SK-N-SH (cell line): ENCODE measurements around the gene KLHL18. TPM values are rescaled to one million over a fixed set of nuclear protein-coding genes. Genes with fewer than 3 reads are reported as not detected.

Source experiments
- CTCF ChIA-PET: fragments of 300-600, 350-600 bp; formaldehyde crosslinking; extraction: SDS; loops from one replicate; lab custom pipeline; 2021; lab: Yijun Ruan, JAX
- POLR2A ChIA-PET: fragments of 350-600 bp; sonication (Branson Sonifier 250); formaldehyde crosslinking; extraction: SDS; loops from one replicate; lab custom pipeline; 2020; ENCODE audit warnings: antibody characterized with exemption, inconsistent platforms; lab: Yijun Ruan, JAX
- DNase-seq: peaks from one replicate; pipeline ENCODE4 v3.0.0; 2012
- H2AFZ ChIP-seq: fragments of 200-600 bp; sonication (generic); 2 replicates; pipeline ENCODE4 v1.8.1; 2016; ENCODE audit warnings: antibody characterized with exemption, mild to moderate bottlenecking, low read depth
- H3F3A ChIP-seq: fragments of 200-600 bp; sonication (generic); replicated peaks from 2 replicates; pipeline ENCODE3; 2016; ENCODE audit warnings: antibody characterized with exemption, mild to moderate bottlenecking; ENCODE audit not compliant: insufficient read depth
- H3K27ac ChIP-seq, 2 experiments: fragments of 200-500 bp in 1 of 2; fragments of 200-600 bp in 1 of 2; sonication (Bioruptor generic) in 1 of 2; sonication (generic), shearing (Covaris generic) in 1 of 2; 2 replicates each; pipeline versions ENCODE4 v1.5.1 to v1.6.1; 2014 to 2016; ENCODE audit warnings: low read depth in 2 of 2, inconsistent platforms in 1 of 2, low read length in 1 of 2, mild to moderate bottlenecking in 1 of 2, mixed read lengths in 1 of 2
- H3K27me3 ChIP-seq: fragments of 200-600 bp; sonication (generic), shearing (Covaris generic); 2 replicates; pipeline ENCODE4 v1.6.1; 2016; ENCODE audit warnings: mixed run types; ENCODE audit not compliant: insufficient read depth
- H3K36me3 ChIP-seq, 2 experiments: fragments of 200-500 bp in 1 of 2; fragments of 200-600 bp in 1 of 2; sonication (Bioruptor generic) in 1 of 2; sonication (generic) in 1 of 2; replicated peaks in 1 of 2; 2 replicates each; pipeline versions ENCODE3 to v1.5.1; 2014 to 2016; ENCODE audit warnings: low read length in 1 of 2, mild to moderate bottlenecking in 1 of 2; ENCODE audit not compliant: insufficient read depth in 2 of 2, control insufficient read depth in 1 of 2
- H3K4me1 ChIP-seq, 2 experiments: fragments of 200-500 bp in 1 of 2; fragments of 200-600 bp in 1 of 2; sonication (Bioruptor generic) in 1 of 2; sonication (generic), shearing (Covaris generic) in 1 of 2; 2 replicates each; pipeline versions ENCODE4 v1.5.1 to v1.6.1; 2014 to 2016; ENCODE audit warnings: low read depth in 1 of 2, low read length in 1 of 2, mixed run types in 1 of 2; ENCODE audit not compliant: insufficient read depth in 2 of 2, control insufficient read depth in 1 of 2
- H3K4me2 ChIP-seq: fragments of 200-600 bp; sonication (generic), shearing (Covaris generic); 2 replicates; pipeline ENCODE4 v1.6.1; 2017; ENCODE audit warnings: mixed run types
- H3K4me3 ChIP-seq, 2 experiments: fragments of 200-500 bp in 1 of 2; fragments of 200-600 bp in 1 of 2; sonication (Bioruptor generic) in 1 of 2; sonication (generic), shearing (Covaris generic) in 1 of 2; 2 replicates each; pipeline versions ENCODE4 v1.5.1 to v1.8.1; 2014 to 2016; ENCODE audit warnings: low read depth in 2 of 2, inconsistent platforms in 1 of 2, low read length in 1 of 2, mild to moderate bottlenecking in 1 of 2, mixed read lengths in 1 of 2, moderate library complexity in 1 of 2
- H3K79me2 ChIP-seq: fragments of 200-600 bp; sonication (generic); 2 replicates; pipeline ENCODE4 v1.8.1; 2017; ENCODE audit warnings: mild to moderate bottlenecking; ENCODE audit not compliant: insufficient read depth
- H3K9ac ChIP-seq: fragments of 200-600 bp; sonication (generic); 2 replicates; pipeline ENCODE4 v1.6.1; 2017; ENCODE audit warnings: mixed run types
- H3K9me2 ChIP-seq: fragments of 200-600 bp; sonication (generic); 2 replicates; pipeline ENCODE4 v1.6.1; 2017; ENCODE audit warnings: mixed run types
- H3K9me3 ChIP-seq: fragments of 200-600 bp; sonication (generic); 2 replicates; pipeline ENCODE4 v1.6.1; 2017; ENCODE audit warnings: mixed run types, mild to moderate bottlenecking, moderate library complexity
- H4K20me1 ChIP-seq: fragments of 200-600 bp; sonication (generic); 2 replicates; pipeline ENCODE4 v1.6.1; 2017; ENCODE audit warnings: mild to moderate bottlenecking, mixed run types; ENCODE audit not compliant: insufficient read depth
- EP300 ChIP-seq, 2 experiments: IDR thresholded peaks; 2 replicates each; pipeline versions ENCODE4 v1.4.0 to v1.6.1; 2012; ENCODE audit warnings: borderline replicate concordance in 1 of 2, low read depth in 1 of 2, low read length in 1 of 2
- EZH2phosphoT487 ChIP-seq: fragments of 200-600 bp; sonication (generic); IDR thresholded peaks from 2 replicates; pipeline ENCODE4 v1.6.1; 2017; ENCODE audit warnings: low read depth, mixed run types, mild to moderate bottlenecking, antibody characterized with exemption, moderate library complexity, borderline replicate concordance
- FOSL2 ChIP-seq: IDR thresholded peaks from 2 replicates; pipeline ENCODE4 v1.4.0; 2012; ENCODE audit warnings: low read depth, mild to moderate bottlenecking, moderate library complexity, borderline replicate concordance
- FOXJ3 ChIP-seq: sonication (generic); formaldehyde crosslinking; IDR thresholded peaks from 2 replicates; pipeline ENCODE4 v1.5.1; 2020; ENCODE audit warnings: mild to moderate bottlenecking, missing genetic modification reagents
- FOXM1 ChIP-seq: IDR thresholded peaks from 2 replicates; pipeline ENCODE4 v1.4.0; 2012; ENCODE audit warnings: low read depth, mild to moderate bottlenecking
- GATA2 ChIP-seq: sonication (generic); formaldehyde crosslinking; IDR thresholded peaks from 2 replicates; pipeline ENCODE4 v1.5.0; 2020; ENCODE audit warnings: mild to moderate bottlenecking, missing genetic modification reagents
- JUND ChIP-seq: IDR thresholded peaks from 2 replicates; pipeline ENCODE4 v1.4.0; 2012
- MXI1 ChIP-seq: IDR thresholded peaks from 2 replicates; pipeline ENCODE4 v1.6.1; 2012; ENCODE audit warnings: mild to moderate bottlenecking, low read depth, low read length, improper control_type of control experiment
- NFIC ChIP-seq: IDR thresholded peaks from 2 replicates; pipeline ENCODE4 v1.4.0; 2012; ENCODE audit warnings: borderline replicate concordance
- NRF1 ChIP-seq: IDR thresholded peaks from 2 replicates; pipeline ENCODE4 v1.6.1; 2012; ENCODE audit warnings: low read depth, mild to moderate bottlenecking, low read length
- POLR2AphosphoS5 ChIP-seq: IDR thresholded peaks from 2 replicates; pipeline ENCODE4 v1.6.1; 2012; ENCODE audit warnings: low read depth, low read length
- RAD21 ChIP-seq: IDR thresholded peaks from 2 replicates; pipeline ENCODE4 v1.6.1; 2012; ENCODE audit warnings: mild to moderate bottlenecking, low read length
- RCOR1 ChIP-seq: fragments of 150-350 bp; IDR thresholded peaks from 2 replicates; pipeline ENCODE4 v1.6.1; 2017; ENCODE audit warnings: antibody characterized with exemption, low read length
- RFX5 ChIP-seq: IDR thresholded peaks from 2 replicates; pipeline ENCODE4 v1.6.1; 2012; ENCODE audit warnings: mild to moderate bottlenecking, improper control_type of control experiment, low read length
- SIN3A ChIP-seq: IDR thresholded peaks from 2 replicates; pipeline ENCODE4 v1.6.1; 2012; ENCODE audit warnings: low read depth, mild to moderate bottlenecking, low read length, moderate library complexity, borderline replicate concordance
- TAF1 ChIP-seq: IDR thresholded peaks from 2 replicates; pipeline ENCODE4 v1.6.1; 2012; ENCODE audit warnings: low read depth, mild to moderate bottlenecking, low read length, moderate library complexity, borderline replicate concordance
- TCF12 ChIP-seq: IDR thresholded peaks from 2 replicates; pipeline ENCODE4 v1.4.0; 2012
- WGBS: methylation state at CpG from one replicate; pipeline ENCODE4 v1.1.6; 2017; ENCODE audit warnings: low lambda C conversion rate; 5-methylcytosine and 5-hydroxymethylcytosine counted together
- polyA plus RNA-seq, 3 experiments: library from polyadenylated mRNA; depleted of rRNA; stranded (reverse); fragments of >200 nt; gene quantifications; 2 replicates each; pipeline ENCODE4 v1.2.3, GENCODE V29; 2012
- TF ChIP-seq, protein P1 (sequence below): fragments of 150-350 bp; IDR thresholded peaks from 2 replicates; pipeline ENCODE4 v1.6.1; 2016; ENCODE audit warnings: mild to moderate bottlenecking, low read depth, low read length
- TF ChIP-seq, protein P2 (sequence below): IDR thresholded peaks from 2 replicates; pipeline ENCODE4 v1.4.0; 2012; ENCODE audit warnings: low read depth, borderline replicate concordance
- TF ChIP-seq, protein P3 (sequence below): IDR thresholded peaks from 2 replicates; pipeline ENCODE4 v1.4.0; 2012; ENCODE audit warnings: low read depth, borderline replicate concordance
- TF ChIP-seq, protein P4 (sequence below): IDR thresholded peaks from 2 replicates; pipeline ENCODE4 v1.4.0; 2012; ENCODE audit warnings: low read depth
- TF ChIP-seq, protein P5 (sequence below): IDR thresholded peaks from 2 replicates; pipeline ENCODE4; 2012
- TF ChIP-seq, protein P6 (sequence below): IDR thresholded peaks from 2 replicates; pipeline ENCODE4 v1.6.1; 2012; ENCODE audit warnings: mild to moderate bottlenecking, low read depth, low read length, moderate library complexity

KLHL18 gene
- 47.0 and 55.2 TPM in 2 replicates for polyA plus RNA-seq (2012; rRNA removed)
- polyA plus RNA-seq (2012; cell fraction: cytosol; rRNA removed) = 40.2 and 48.3 TPM in 2 replicates
- 24.7 and 31.3 TPM in 2 replicates for polyA plus RNA-seq (2012; cell fraction: nucleus; rRNA removed)

DNA sequence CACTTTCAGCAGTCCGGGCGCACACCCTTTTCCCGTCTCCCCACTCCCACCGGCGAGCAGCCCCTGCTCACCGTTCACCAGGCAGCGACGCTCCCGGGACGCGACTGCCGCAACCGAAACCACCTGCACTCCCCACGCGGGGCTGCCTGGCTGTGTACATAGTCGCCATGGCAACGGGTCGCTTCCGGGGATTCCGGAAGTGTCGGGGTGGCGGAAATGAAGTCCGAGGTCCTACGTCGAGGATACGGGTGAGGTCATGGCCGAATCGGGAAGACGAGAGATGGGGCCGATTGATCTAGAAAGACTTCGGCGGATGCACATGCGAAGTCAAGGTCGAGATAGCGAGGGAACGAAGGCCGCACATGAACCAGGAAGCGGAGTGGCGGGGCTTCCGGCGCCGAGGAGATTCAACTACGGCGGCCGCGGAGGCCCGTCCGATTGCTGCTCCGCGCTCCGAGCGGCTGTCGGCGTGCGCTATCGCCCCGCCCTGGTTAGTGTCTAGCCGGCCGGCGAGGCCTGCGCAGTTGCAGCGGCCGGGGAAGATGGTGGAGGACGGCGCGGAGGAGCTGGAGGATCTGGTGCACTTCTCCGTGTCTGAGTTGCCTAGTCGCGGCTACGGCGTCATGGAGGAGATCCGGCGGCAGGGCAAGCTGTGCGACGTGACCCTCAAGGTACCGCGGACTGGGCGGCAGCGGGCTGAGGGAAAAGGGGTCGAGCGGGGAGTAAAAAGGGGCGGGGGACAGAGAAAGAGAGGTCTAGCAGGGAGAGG lies at the start of gene KLHL18, which contains the start of gene KIF9:
Gene KLHL18 (plus strand): TSS at position 521 of the 769 bp plus-strand sequence. CDS start 22 bp downstream, at position 543.
Gene KIF9 (minus strand): TSS at position 376 of the 769 bp plus-strand sequence. CDS start 5,425 bp downstream, outside the sequence.
- Histone ChIP-seq H2AFZ (peak within 1 kb of the TSS; percentile 69), H3K27me3 (no peaks in the 10 kb centered on the region), H4K20me1 (no peaks in the 10 kb centered on the region; the same call in 1 of the 2 replicates), H3F3A (peaks cover 10% of the 10 kb centered on the region), H3K4me2 (peak within 1 kb of the TSS; percentile 90), H3K9me3 (no peaks in the 10 kb centered on the region), H3K4me1 (peaks cover 0 to 9% of the 10 kb centered on the region in 2 experiments; a peak in 1 of 4 replicates), H3K36me3 (no peaks in the 10 kb centered on the region), H3K9me2 (no peaks in the 10 kb centered on the region), H3K79me2 (peaks cover 65% of the 10 kb centered on the region), H3K9ac (peak within 1 kb of the TSS; percentile 97), H3K27ac (peak within 1 kb of the TSS; percentile 96 to 99), H3K4me3 (peak within 1 kb of the TSS; percentile 70 to 78)
- 0% methylated on average over 34 of the region's 82 CpGs for WGBS
- CTCF ChIA-PET = interaction anchor here (1.1 to 3.2 kb wide), 6 partner anchors 8 to 324 kb away, joined by 3 to 10 read pairs (median 5); partner anchors contain the start of gene SETD2
- POLR2A ChIA-PET = interaction anchor here (0.6 to 1.8 kb wide), 4 partner anchors 19 to 118 kb away, joined by 3 to 4 read pairs (median 4); partner anchors contain the start of gene PTPN23
- peak; percentile 94 for DNase-seq
- TF ChIP-seq, protein P1, sequence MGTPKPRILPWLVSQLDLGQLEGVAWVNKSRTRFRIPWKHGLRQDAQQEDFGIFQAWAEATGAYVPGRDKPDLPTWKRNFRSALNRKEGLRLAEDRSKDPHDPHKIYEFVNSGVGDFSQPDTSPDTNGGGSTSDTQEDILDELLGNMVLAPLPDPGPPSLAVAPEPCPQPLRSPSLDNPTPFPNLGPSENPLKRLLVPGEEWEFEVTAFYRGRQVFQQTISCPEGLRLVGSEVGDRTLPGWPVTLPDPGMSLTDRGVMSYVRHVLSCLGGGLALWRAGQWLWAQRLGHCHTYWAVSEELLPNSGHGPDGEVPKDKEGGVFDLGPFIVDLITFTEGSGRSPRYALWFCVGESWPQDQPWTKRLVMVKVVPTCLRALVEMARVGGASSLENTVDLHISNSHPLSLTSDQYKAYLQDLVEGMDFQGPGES = no peak
- TF ChIP-seq GATA2 (CRISPR knock-in tag) (no peak), RCOR1 (0 out of 2 replicates have a peak, but pooled peaks have one; percentile 11), JUND (no peak), NRF1 (peak; percentile 74), TAF1 (peak; percentile 68), NFIC (no peak), POLR2AphosphoS5 (peak; percentile 47; the same call in 1 of the 2 replicates), RAD21 (no peak), TCF12 (0 out of 2 replicates have a peak, but pooled peaks have one; percentile 15), EP300 (IDR thresholded peaks at IDR 0.05; ENCODE audit: borderline replicate concordance in 1 of 2, low read depth in 1 of 2, low read length in 1 of 2) (no peak), FOXJ3 (peak; percentile 85), EZH2phosphoT487 (no peak), RFX5 (no peak), MXI1 (peak; percentile 99), FOXM1 (no peak), SIN3A (peak; percentile 98), FOSL2 (no peak)
- TF ChIP-seq, protein P2, sequence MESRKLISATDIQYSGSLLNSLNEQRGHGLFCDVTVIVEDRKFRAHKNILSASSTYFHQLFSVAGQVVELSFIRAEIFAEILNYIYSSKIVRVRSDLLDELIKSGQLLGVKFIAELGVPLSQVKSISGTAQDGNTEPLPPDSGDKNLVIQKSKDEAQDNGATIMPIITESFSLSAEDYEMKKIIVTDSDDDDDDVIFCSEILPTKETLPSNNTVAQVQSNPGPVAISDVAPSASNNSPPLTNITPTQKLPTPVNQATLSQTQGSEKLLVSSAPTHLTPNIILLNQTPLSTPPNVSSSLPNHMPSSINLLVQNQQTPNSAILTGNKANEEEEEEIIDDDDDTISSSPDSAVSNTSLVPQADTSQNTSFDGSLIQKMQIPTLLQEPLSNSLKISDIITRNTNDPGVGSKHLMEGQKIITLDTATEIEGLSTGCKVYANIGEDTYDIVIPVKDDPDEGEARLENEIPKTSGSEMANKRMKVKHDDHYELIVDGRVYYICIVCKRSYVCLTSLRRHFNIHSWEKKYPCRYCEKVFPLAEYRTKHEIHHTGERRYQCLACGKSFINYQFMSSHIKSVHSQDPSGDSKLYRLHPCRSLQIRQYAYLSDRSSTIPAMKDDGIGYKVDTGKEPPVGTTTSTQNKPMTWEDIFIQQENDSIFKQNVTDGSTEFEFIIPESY = no peak
- TF ChIP-seq, protein P3, sequence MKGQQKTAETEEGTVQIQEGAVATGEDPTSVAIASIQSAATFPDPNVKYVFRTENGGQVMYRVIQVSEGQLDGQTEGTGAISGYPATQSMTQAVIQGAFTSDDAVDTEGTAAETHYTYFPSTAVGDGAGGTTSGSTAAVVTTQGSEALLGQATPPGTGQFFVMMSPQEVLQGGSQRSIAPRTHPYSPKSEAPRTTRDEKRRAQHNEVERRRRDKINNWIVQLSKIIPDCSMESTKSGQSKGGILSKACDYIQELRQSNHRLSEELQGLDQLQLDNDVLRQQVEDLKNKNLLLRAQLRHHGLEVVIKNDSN = no peak
- TF ChIP-seq, protein P4, sequence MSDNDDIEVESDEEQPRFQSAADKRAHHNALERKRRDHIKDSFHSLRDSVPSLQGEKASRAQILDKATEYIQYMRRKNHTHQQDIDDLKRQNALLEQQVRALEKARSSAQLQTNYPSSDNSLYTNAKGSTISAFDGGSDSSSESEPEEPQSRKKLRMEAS = peak; percentile 93
- TF ChIP-seq, protein P5, sequence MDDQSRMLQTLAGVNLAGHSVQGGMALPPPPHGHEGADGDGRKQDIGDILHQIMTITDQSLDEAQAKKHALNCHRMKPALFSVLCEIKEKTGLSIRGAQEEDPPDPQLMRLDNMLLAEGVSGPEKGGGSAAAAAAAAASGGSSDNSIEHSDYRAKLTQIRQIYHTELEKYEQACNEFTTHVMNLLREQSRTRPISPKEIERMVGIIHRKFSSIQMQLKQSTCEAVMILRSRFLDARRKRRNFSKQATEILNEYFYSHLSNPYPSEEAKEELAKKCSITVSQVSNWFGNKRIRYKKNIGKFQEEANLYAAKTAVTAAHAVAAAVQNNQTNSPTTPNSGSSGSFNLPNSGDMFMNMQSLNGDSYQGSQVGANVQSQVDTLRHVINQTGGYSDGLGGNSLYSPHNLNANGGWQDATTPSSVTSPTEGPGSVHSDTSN = 0 out of 2 replicates have a peak, but pooled peaks have one; percentile 11
- TF ChIP-seq, protein P6, sequence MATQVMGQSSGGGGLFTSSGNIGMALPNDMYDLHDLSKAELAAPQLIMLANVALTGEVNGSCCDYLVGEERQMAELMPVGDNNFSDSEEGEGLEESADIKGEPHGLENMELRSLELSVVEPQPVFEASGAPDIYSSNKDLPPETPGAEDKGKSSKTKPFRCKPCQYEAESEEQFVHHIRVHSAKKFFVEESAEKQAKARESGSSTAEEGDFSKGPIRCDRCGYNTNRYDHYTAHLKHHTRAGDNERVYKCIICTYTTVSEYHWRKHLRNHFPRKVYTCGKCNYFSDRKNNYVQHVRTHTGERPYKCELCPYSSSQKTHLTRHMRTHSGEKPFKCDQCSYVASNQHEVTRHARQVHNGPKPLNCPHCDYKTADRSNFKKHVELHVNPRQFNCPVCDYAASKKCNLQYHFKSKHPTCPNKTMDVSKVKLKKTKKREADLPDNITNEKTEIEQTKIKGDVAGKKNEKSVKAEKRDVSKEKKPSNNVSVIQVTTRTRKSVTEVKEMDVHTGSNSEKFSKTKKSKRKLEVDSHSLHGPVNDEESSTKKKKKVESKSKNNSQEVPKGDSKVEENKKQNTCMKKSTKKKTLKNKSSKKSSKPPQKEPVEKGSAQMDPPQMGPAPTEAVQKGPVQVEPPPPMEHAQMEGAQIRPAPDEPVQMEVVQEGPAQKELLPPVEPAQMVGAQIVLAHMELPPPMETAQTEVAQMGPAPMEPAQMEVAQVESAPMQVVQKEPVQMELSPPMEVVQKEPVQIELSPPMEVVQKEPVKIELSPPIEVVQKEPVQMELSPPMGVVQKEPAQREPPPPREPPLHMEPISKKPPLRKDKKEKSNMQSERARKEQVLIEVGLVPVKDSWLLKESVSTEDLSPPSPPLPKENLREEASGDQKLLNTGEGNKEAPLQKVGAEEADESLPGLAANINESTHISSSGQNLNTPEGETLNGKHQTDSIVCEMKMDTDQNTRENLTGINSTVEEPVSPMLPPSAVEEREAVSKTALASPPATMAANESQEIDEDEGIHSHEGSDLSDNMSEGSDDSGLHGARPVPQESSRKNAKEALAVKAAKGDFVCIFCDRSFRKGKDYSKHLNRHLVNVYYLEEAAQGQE = peak; percentile 53; the same call in 1 of the 2 replicates
